Mesothelial cell of epicardium (in vitro differentiated cells): ENCODE results near the gene CAMTA1. TPM values are rescaled to one million over a fixed set of nuclear protein-coding genes. Genes with fewer than 3 reads are reported as not detected.
"Not testable (repeated sequence)": the region's sequence is repeated elsewhere in the genome, so short reads cannot be mapped to it uniquely, and the experiment has no call there.

Source experiments
- DNase-seq, 2 experiments: peaks; one replicate each; pipeline ENCODE4 v3.0.0; 2021; ENCODE audit warnings: low spot score in 2 of 2; ENCODE audit not compliant: unreplicated experiment in 2 of 2
- H3K27ac Mint-ChIP-seq: 2 replicates; pipeline ENCODE4 v1.8.0; 2021; ENCODE audit warnings: mixed read lengths
- H3K27me3 Mint-ChIP-seq: 2 replicates; pipeline ENCODE4 v1.8.0; 2021; ENCODE audit warnings: low read depth, mixed read lengths
- H3K36me3 Mint-ChIP-seq: 2 replicates; pipeline ENCODE4 v1.8.0; 2021; ENCODE audit warnings: mixed read lengths
- H3K4me1 Mint-ChIP-seq: 2 replicates; pipeline ENCODE4 v1.8.0; 2021; ENCODE audit warnings: mixed read lengths
- H3K4me3 Mint-ChIP-seq: 2 replicates; pipeline ENCODE4 v1.8.0; 2021; ENCODE audit warnings: mild to moderate bottlenecking, moderate library complexity, mixed read lengths
- H3K9me3 Mint-ChIP-seq: 2 replicates; pipeline ENCODE4 v1.8.0; 2021; ENCODE audit warnings: mixed read lengths
- CTCF ChIP-seq: fragments of 200-600 bp; sonication (generic); IDR thresholded peaks from one replicate; pipeline ENCODE4 v1.5.0; 2021; ENCODE audit warnings: antibody characterized with exemption; ENCODE audit not compliant: unreplicated experiment
- total RNA-seq: library from RNA; stranded (reverse); gene quantifications from 3 replicates; pipeline ENCODE4 v1.2.1, GENCODE V29; 2021

Gene CAMTA1
- total RNA-seq, 1 donor from 2014 or later = 70.4 TPM

- Mint-ChIP-seq H3K4me1 (peaks cover 32% of the 10 kb centered on the region), H3K4me3 (no peak overlapping the region), H3K9me3 (no peaks in the 10 kb centered on the region), H3K27ac (peak overlapping the region; percentile 63), H3K27me3 (no peaks in the 10 kb centered on the region), H3K36me3 (peaks cover 13% of the 10 kb centered on the region)
- no peak for TF ChIP-seq CTCF
- no peak for DNase-seq
These were observed 46.1 kb downstream of the CAMTA1 start for GRCh38 chr1:6831366-6831765.

GRCh38 chr1:6832006-6832405 is 46.8 kb downstream of the CAMTA1 start:
- Mint-ChIP-seq H3K27ac (peak overlapping the region; percentile 26), H3K4me1 (peaks cover 28% of the 10 kb centered on the region), H3K36me3 (peaks cover 15% of the 10 kb centered on the region)
- H3K9me3 Mint-ChIP-seq, H3K4me3 Mint-ChIP-seq, DNase-seq, H3K27me3 Mint-ChIP-seq: not testable (repeated sequence)

GRCh38 chr1:6832531-6833188 is 47.4 kb downstream of the CAMTA1 start:
- no peak for DNase-seq
- Mint-ChIP-seq H3K27me3 (no peaks in the 10 kb centered on the region), H3K27ac (peak overlapping the region; percentile 26), H3K36me3 (peaks cover 12% of the 10 kb centered on the region), H3K4me3 (no peak overlapping the region), H3K4me1 (peaks cover 22% of the 10 kb centered on the region), H3K9me3 (no peaks in the 10 kb centered on the region)
- TF ChIP-seq CTCF = no peak

- DNase-seq = no peak
- Mint-ChIP-seq H3K4me1 (peaks cover 18% of the 10 kb centered on the region), H3K9me3 (no peaks in the 10 kb centered on the region), H3K27me3 (no peaks in the 10 kb centered on the region), H3K4me3 (no peak overlapping the region), H3K36me3 (peaks cover 11% of the 10 kb centered on the region), H3K27ac (no peak overlapping the region)
- no peak for TF ChIP-seq CTCF
These were observed 48.5 kb downstream of the CAMTA1 start for GRCh38 chr1:6833804-6834203.

- H3K4me1 Mint-ChIP-seq = peaks cover 18% of the 10 kb centered on the region
These were observed 49.1 kb downstream of the CAMTA1 start for GRCh38 chr1:6834366-6834765.

GRCh38 chr1:6835139-6835538 is 49.9 kb downstream of the CAMTA1 start:
- no peak overlapping the region for H3K27ac Mint-ChIP-seq
- H3K27me3 Mint-ChIP-seq = no peaks in the 10 kb centered on the region
- peaks cover 4% of the 10 kb centered on the region for H3K9me3 Mint-ChIP-seq
- H3K36me3 Mint-ChIP-seq = peaks cover 12% of the 10 kb centered on the region
- peaks cover 18% of the 10 kb centered on the region for H3K4me1 Mint-ChIP-seq
- TF ChIP-seq CTCF = no peak
- H3K4me3 Mint-ChIP-seq = no peak overlapping the region
- no peak for DNase-seq

More at GRCh38 chr1:6834366-6834765, 49.1 kb downstream of the CAMTA1 start:
- H3K27me3 Mint-ChIP-seq = no peaks in the 10 kb centered on the region
- H3K27ac Mint-ChIP-seq = no peak overlapping the region
- H3K9me3 Mint-ChIP-seq = no peaks in the 10 kb centered on the region
- no peak for TF ChIP-seq CTCF
- H3K4me3 Mint-ChIP-seq = no peak overlapping the region
- no peak for DNase-seq
- H3K36me3 Mint-ChIP-seq = peaks cover 10% of the 10 kb centered on the region
